OCI-LY3 (cell line): Measurements from ENCODE around the gene UBASH3A.

Experiments used
- H2AFZ ChIP-seq: fragments of 200-600, 300-600 bp; shearing (Covaris generic); 2 replicates; pipeline ENCODE4 v1.6.0; 2014; ENCODE audit warnings: antibody characterized with exemption, low read depth, low read length
- H3K27ac ChIP-seq: fragments of 200-600, 300-600 bp; sonication (generic); 2 replicates; pipeline ENCODE4 v1.5.1; 2014; ENCODE audit warnings: mild to moderate bottlenecking, low read length, moderate library complexity, mixed read lengths
- H3K27me3 ChIP-seq: fragments of 200-600, 300-600 bp; sonication (generic); 2 replicates; pipeline ENCODE4 v1.6.1; 2014; ENCODE audit warnings: low read depth, low read length, mixed read lengths
- H3K36me3 ChIP-seq: fragments of 200-600, 300-600 bp; sonication (generic); replicated peaks from 2 replicates; pipeline ENCODE3; 2014; ENCODE audit warnings: low read depth, low read length, mixed read lengths
- H3K4me1 ChIP-seq: fragments of 300-600, 200-600 bp; sonication (generic); 2 replicates; pipeline ENCODE4 v1.6.1; 2014; ENCODE audit warnings: low read length, mixed read lengths
- H3K4me2 ChIP-seq: fragments of 200-600, 300-600 bp; sonication (generic); 2 replicates; pipeline ENCODE4 v1.6.1; 2014; ENCODE audit warnings: low read length, mixed read lengths
- H3K4me3 ChIP-seq: fragments of 300-600, 200-600 bp; sonication (generic); 2 replicates; pipeline ENCODE4 v1.5.1; 2014; ENCODE audit warnings: antibody characterized with exemption, mild to moderate bottlenecking, low read length, moderate library complexity
- H3K79me2 ChIP-seq: fragments of 300-600, 200-600 bp; shearing (Covaris generic); 2 replicates; pipeline ENCODE4 v1.6.1; 2014; ENCODE audit warnings: mild to moderate bottlenecking, low read length, mixed read lengths
- H3K9ac ChIP-seq: fragments of 300-600, 200-600 bp; shearing (Covaris generic); 2 replicates; pipeline ENCODE4 v1.6.0; 2014; ENCODE audit warnings: mild to moderate bottlenecking, low read length, moderate library complexity
- H3K9me3 ChIP-seq: fragments of 200-600, 300-600 bp; shearing (Covaris generic); 2 replicates; pipeline ENCODE4 v1.6.1; 2014; ENCODE audit warnings: low read length, mixed read lengths; ENCODE audit not compliant: insufficient read depth
- H4K20me1 ChIP-seq: fragments of 200-600, 300-600 bp; sonication (generic); 2 replicates; pipeline ENCODE4 v1.6.1; 2016; ENCODE audit warnings: low read length, mixed read lengths; ENCODE audit not compliant: insufficient read depth
- EZH2phosphoT487 ChIP-seq: fragments of 200-600 bp; shearing (Covaris generic); IDR thresholded peaks from 2 replicates; pipeline ENCODE4 v1.6.1; 2018; ENCODE audit warnings: antibody characterized with exemption, mixed run types, low read depth
- TF ChIP-seq, protein P1 (sequence below): fragments of 200-600, 300-600 bp; sonication (generic); IDR thresholded peaks from 2 replicates; pipeline ENCODE4 v1.5.1; 2014; ENCODE audit warnings: antibody characterized with exemption, low read length, low read depth

UBASH3A gene

DNA sequence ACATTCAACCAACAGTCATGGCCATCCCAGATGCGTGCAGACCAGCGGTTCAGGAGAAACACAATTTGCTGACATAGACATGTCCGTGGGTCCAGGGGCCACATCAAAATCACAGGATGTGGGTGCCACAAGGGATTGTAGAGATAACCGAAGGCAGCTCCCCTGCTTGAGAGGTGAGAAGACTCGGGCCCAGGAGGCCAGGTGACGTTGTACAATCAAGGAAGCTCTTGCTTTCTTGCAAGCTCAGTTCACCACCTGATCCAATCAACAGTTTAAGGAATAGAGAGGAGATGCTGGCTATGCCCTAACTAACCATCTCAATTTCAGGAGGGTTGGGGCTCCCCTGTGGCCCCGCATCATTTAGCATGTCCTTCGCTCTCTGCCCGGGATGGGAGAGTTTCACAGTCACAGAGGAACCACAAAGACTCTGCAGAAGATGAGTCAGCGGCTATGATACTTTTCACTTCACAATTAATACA lies 19.5 kb downstream of the UBASH3A start:
- peak overlapping the region; percentile 72 for H3K4me2 ChIP-seq
- no peaks in the 10 kb centered on the region for H4K20me1 ChIP-seq
- H2AFZ ChIP-seq = no peak overlapping the region
- H3K9me3 ChIP-seq = no peaks in the 10 kb centered on the region; the same call in 1 of the 2 replicates
- H3K4me1 ChIP-seq = peaks cover 22% of the 10 kb centered on the region
- TF ChIP-seq, protein P1, sequence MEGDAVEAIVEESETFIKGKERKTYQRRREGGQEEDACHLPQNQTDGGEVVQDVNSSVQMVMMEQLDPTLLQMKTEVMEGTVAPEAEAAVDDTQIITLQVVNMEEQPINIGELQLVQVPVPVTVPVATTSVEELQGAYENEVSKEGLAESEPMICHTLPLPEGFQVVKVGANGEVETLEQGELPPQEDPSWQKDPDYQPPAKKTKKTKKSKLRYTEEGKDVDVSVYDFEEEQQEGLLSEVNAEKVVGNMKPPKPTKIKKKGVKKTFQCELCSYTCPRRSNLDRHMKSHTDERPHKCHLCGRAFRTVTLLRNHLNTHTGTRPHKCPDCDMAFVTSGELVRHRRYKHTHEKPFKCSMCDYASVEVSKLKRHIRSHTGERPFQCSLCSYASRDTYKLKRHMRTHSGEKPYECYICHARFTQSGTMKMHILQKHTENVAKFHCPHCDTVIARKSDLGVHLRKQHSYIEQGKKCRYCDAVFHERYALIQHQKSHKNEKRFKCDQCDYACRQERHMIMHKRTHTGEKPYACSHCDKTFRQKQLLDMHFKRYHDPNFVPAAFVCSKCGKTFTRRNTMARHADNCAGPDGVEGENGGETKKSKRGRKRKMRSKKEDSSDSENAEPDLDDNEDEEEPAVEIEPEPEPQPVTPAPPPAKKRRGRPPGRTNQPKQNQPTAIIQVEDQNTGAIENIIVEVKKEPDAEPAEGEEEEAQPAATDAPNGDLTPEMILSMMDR = no peak
- TF ChIP-seq EZH2phosphoT487 = no peak
- no peaks in the 10 kb centered on the region for H3K36me3 ChIP-seq
- peak overlapping the region; percentile 37; the same call in 1 of the 2 replicates for H3K4me3 ChIP-seq
- H3K9ac ChIP-seq = no peak overlapping the region
- H3K27ac ChIP-seq = no peak overlapping the region
- H3K79me2 ChIP-seq = no peaks in the 10 kb centered on the region
- H3K27me3 ChIP-seq = peaks cover 48% of the 10 kb centered on the region

DNA sequence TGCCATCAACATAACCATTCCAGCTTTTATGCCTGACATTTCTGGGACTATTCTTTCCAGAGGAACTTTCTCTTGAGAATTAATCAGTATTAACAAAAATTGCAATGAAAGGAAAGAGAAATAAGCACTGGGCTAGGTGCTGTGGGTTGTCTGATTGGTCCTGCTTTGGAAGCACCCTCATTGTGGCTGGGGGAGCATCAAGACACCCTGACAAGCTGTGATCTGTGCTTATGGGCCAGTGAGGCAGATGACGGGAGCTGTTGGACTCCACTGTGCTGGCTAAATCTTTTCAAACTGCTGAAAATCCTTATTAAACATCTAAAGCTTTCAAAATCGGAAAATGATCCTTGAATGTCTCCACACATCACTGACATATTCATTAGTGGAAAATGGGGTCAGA lies 20.0 kb downstream of the UBASH3A start:
- TF ChIP-seq, protein P1 = no peak
- no peak for TF ChIP-seq EZH2phosphoT487
- Histone ChIP-seq H3K36me3 (no peaks in the 10 kb centered on the region), H3K4me1 (peaks cover 22% of the 10 kb centered on the region), H3K4me3 (peak overlapping the region; percentile 37; the same call in 1 of the 2 replicates), H3K4me2 (peak overlapping the region; percentile 72), H3K9me3 (no peaks in the 10 kb centered on the region; the same call in 1 of the 2 replicates), H3K27me3 (peaks cover 48% of the 10 kb centered on the region), H4K20me1 (no peaks in the 10 kb centered on the region), H3K9ac (no peak overlapping the region), H3K27ac (no peak overlapping the region), H2AFZ (no peak overlapping the region), H3K79me2 (no peaks in the 10 kb centered on the region)

DNA sequence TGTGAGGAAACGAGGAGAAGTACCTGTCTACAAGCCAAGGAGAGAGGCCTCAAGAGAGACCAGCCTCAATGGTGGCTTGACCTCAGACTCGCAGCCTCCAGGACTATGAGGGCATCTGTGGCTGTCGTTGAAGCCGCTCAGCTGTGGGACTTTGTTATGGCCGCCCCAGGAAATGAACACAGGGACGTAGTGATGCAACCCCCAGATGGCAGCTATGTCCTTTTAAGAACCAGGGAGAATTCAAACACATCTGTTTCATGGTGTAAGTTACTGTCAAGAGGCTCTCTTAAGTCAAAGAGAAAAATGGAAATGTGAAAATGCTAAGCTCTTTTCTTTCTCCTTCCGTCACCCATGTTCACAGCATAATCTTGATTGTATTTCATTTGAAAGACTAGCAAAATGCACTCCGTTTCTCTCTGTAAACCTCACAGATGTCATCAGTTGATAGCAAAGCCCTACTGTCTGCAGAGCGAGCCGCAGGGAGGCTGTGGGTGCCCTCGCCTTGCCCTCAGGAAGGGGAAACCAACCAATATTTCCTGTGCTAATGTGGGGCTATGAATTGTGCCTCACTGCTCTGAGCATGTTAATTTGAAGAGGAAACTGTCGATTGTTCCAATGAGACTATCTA lies 21.3 kb downstream of the UBASH3A start:
- H3K4me3 ChIP-seq = no peak overlapping the region
- H4K20me1 ChIP-seq = no peaks in the 10 kb centered on the region
- H3K9me3 ChIP-seq = no peaks in the 10 kb centered on the region; the same call in 1 of the 2 replicates
- TF ChIP-seq, protein P1 = no peak
- TF ChIP-seq EZH2phosphoT487 = no peak
- H3K9ac ChIP-seq = no peak overlapping the region
- no peaks in the 10 kb centered on the region for H3K79me2 ChIP-seq
- H3K36me3 ChIP-seq = no peaks in the 10 kb centered on the region
- H3K4me2 ChIP-seq = no peak overlapping the region
- no peak overlapping the region for H3K27ac ChIP-seq
- peaks cover 48% of the 10 kb centered on the region for H3K27me3 ChIP-seq
- peaks cover 22% of the 10 kb centered on the region for H3K4me1 ChIP-seq
- H2AFZ ChIP-seq = no peak overlapping the region

DNA sequence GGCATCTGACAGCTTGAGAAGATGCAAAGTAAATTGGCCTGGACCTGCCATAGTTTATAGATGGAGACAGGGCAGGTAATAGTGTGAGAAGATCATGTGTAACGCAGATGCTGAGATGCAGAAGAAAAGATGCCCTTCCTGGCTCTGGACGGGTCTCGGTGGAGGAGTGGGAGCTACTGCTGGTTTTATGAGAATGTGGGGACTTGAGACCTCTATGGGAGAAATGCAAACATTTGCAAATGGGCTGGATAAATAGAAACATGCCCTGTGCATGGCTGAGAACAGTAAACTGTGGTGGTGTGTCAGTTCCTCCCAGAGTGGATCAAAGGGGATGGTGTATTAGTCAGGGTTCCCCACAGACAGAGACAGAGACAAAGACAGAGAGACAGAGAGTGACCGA lies 21.9 kb downstream of the UBASH3A start:
- H3K27me3 ChIP-seq = peaks cover 45% of the 10 kb centered on the region

More for the DNA sequence above, 21.9 kb downstream of the UBASH3A start:
- H3K9me3 ChIP-seq = no peaks in the 10 kb centered on the region; the same call in 1 of the 2 replicates
- no peak overlapping the region for H3K27ac ChIP-seq
- H3K4me2 ChIP-seq = no peak overlapping the region
- H3K79me2 ChIP-seq = no peaks in the 10 kb centered on the region
- peaks cover 22% of the 10 kb centered on the region for H3K4me1 ChIP-seq
- H3K9ac ChIP-seq = no peak overlapping the region
- no peak overlapping the region for H3K4me3 ChIP-seq
- TF ChIP-seq, protein P1 = no peak
- TF ChIP-seq EZH2phosphoT487 = no peak
- no peak overlapping the region for H2AFZ ChIP-seq
- no peaks in the 10 kb centered on the region for H4K20me1 ChIP-seq
- H3K36me3 ChIP-seq = no peaks in the 10 kb centered on the region
